ENCODE data around the gene PHACTR3.

PHACTR3 gene

GRCh38 chr20:59622496-59622895 is 18.2 kb downstream of the PHACTR3 start:
- no peak for DNase-seq (ENCODE audit: low read depth in 2 of 2)

DNA sequence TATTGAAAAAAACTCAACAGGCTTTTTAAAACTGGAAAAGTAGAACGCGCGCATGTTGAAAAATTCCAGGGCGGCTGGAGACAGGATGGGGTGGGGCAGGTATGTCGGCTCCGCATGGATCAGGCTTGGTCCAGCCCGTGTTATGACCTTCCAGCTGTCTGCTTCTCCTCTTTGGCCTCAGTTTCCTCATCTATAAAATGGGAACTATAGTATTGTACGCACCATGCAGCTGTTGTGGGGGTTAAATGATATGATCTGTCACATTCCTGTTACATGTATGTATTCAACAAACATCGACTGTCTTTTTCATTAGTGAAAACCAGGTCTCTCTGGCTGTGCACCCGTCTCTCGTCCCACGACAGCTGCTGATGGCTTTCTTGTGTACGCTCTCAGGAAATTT is 18.8 kb downstream of the PHACTR3 start:
- DNase-seq (ENCODE audit: low read depth in 2 of 2) = no peak

- no peak for DNase-seq (ENCODE audit: low read depth in 2 of 2)
Observed at GRCh38 chr20:59623583-59623982, 19.2 kb downstream of the PHACTR3 start.

- DNase-seq (ENCODE audit: low read depth in 2 of 2) = no peak
Observed at GRCh38 chr20:59624401-59624800, 20.1 kb downstream of the PHACTR3 start.

DNA sequence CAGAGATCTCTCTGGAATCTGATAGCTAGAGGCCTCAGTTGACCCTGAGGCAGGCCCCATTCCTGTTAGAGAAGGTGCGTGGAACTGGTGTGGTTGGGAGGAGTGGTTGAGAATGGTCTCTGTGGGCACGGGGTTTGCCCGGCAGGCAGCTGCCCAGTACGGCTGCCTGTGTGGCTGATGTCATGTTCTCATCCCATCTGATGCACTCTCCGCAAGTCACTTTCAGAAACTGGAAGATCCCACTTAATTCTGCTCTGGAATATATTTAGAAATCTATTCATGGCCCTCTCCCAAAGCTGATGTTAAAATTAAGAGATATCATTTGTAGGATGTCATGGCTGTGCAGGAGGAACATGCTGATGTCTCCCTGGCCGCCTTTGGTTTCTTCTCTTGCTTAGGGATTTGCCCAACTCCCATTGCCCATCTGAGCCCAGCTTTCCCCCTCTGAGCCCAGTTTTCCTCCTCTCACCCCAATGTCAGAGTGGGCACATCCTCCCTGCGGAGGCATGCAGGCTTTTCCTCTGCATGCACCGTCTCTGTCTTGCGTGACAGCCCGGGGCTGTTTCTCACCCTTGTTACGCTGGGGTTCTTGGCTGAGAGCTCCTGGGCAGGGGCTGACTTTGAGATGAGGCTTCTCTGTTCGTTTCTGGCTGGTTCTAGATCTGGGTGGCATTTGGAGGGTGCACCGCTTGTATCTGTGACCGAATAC is 21.0 kb downstream of the PHACTR3 start:
- no peak for DNase-seq (ENCODE audit: low read depth in 2 of 2)

- no peak for DNase-seq (ENCODE audit: low read depth in 2 of 2)
Observed at GRCh38 chr20:59627298-59627697, 23.0 kb downstream of the PHACTR3 start.

- no peak for DNase-seq (ENCODE audit: low read depth in 2 of 2)
Observed at GRCh38 chr20:59628171-59628570, 23.8 kb downstream of the PHACTR3 start.

DNA sequence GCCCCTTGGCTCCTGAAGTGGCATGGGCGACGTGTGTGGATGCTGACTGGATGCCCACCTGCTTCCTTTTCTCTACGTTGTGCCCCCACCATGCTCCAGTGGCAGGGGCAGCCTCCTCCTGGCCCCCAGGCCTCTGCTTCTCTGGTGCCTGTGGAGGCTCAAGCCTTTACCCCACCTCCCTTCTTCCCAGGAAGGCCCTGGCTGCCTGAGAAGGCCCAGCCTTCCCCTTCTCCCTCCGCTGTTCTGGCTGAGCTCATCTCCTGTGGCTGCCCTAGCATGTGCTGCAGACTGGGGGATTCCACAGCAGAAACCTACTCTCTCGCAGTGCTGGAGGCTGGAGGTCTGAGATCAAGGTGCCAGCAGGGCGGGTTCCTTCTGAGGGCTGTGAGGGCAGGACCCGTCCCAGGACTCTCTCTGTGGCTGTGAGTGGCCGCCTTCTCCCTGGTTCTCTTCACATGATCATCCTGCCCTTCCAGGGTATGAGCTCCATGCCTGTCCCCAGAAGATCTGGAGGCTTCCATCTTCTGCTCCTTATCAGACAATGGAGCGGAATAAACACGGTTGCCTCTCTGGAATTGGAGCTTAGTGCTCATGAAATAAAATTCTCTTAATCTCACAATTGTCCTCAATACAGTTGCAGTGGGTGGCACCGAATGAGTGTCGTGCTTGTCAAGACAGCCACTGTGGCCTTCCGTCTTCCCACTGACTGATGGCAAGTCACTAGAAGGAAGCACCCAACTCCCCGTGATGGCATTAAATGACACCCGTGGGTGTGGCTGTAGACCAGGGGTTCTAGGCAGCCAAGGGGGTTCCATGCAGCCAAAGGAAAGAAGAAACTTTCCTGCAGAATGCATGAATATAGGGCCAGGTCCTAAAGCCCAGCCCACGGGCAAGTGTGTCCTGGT is 25.1 kb downstream of the PHACTR3 start:
- no peak for DNase-seq (ENCODE audit: low read depth in 2 of 2)

GRCh38 chr20:59630526-59630925 is 26.2 kb downstream of the PHACTR3 start:
- DNase-seq (ENCODE audit: low read depth in 2 of 2) = no peak

GRCh38 chr20:59631751-59632540 is 27.6 kb downstream of the PHACTR3 start:
- no peak for DNase-seq (ENCODE audit: low read depth in 2 of 2)

GRCh38 chr20:59632541-59633113 is 28.3 kb downstream of the PHACTR3 start:
- DNase-seq (ENCODE audit: low read depth in 2 of 2) = no peak

- no peak for DNase-seq (ENCODE audit: low read depth in 2 of 2)
Observed at GRCh38 chr20:59633656-59634251, 29.4 kb downstream of the PHACTR3 start.

DNA sequence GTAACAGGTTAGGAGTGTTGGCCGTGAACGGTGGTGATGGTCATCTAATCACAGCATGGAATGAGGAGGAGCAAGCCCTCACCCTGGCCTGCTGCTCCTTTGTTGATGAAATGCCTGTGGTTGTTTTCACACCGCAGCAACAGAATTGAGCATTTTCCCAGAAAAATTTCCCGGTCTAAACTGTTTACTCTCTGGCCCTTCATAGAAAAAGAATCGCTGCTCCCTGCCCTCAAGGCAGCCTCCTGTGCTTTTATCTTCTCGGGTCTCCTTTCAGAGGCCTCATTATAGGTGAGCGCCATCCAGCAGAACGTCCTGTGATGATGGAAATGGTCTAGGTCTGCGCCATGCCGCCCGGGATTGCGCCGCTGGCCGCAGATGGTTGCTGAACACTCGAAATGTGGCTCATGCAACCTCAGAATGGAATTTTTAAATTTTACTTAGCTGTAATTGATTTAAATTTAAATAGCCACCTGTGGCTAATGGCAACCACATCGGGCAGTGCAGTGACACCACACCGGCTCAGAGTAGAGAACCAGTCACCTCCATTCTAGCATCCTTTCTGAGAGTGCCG is 30.2 kb downstream of the PHACTR3 start:
- DNase-seq (ENCODE audit: low read depth in 2 of 2) = no peak

DNA sequence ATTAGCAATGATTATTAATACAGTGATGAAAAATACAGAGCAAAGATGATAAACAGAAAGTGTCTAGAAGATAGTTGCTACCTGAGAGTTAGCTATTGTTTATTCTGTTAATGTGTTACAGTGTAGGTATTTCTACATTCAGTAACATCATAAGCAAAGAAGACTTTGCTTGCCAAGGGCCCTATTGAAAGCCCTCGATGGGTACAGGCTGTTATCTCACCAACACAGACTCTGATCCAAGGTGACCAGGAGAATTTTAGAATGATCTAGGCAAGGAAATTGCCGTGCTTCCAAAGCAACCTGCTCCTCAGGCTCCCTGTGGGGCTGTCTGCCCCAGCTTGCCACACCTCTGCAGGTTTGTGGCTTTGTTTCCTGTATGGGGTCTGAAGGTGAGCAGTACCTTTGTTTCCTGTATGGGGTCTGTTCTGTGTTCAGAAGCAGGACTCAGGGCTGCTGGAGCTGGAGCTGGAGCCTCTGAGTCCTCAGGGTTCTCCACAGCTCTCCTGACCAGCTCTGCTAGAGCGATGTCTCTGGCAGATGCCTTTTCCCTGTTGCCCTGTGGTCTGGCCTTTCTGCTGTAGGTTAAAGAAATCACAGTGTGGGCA is 32.5 kb downstream of the PHACTR3 start:
- no peak for DNase-seq (ENCODE audit: low read depth in 2 of 2)

DNA sequence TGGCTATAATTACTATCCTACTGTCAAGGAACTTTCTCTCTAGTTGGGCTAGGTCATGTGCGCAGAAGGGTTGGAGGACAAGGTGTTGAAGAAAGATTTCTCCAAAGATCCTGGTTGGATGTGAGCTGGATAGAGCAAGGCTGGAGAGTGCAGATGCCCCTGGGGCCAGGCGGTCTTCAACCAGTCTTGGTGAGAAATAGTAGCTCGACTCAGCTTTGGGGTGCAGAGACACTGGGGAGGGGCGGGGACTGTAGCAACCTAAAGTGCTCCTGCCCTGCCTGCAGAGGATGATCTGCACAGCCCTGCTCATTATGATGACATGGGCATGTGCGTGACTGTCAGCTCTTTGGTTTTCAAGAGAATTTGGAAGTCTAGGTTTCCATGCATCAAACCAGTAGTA is 35.9 kb downstream of the PHACTR3 start:
- DNase-seq (ENCODE audit: low read depth in 2 of 2) = no peak

DNA sequence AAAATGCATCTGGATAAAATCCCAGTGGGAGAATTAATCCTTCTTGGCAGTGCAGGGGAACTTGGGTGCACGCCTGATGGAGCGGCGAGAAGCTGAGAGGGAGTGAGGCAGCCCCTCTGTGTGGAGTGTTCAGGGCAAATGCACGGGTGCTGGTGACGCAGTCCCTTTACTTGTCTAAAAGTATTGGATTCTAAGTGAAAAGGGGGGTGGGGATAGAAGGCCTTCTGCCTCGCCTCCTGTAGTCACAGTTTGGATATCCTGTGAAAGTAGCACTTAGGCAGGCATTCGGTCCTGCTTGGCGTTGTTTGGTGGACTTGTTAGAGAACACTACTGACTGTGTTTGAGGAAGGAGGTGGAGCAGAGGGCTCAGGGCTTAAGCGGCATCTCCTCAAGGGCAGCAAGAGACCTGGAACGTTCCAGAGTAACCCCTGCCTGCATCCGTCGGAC is 39.3 kb downstream of the PHACTR3 start:
- no peak for DNase-seq (ENCODE audit: low read depth in 2 of 2)

DNA sequence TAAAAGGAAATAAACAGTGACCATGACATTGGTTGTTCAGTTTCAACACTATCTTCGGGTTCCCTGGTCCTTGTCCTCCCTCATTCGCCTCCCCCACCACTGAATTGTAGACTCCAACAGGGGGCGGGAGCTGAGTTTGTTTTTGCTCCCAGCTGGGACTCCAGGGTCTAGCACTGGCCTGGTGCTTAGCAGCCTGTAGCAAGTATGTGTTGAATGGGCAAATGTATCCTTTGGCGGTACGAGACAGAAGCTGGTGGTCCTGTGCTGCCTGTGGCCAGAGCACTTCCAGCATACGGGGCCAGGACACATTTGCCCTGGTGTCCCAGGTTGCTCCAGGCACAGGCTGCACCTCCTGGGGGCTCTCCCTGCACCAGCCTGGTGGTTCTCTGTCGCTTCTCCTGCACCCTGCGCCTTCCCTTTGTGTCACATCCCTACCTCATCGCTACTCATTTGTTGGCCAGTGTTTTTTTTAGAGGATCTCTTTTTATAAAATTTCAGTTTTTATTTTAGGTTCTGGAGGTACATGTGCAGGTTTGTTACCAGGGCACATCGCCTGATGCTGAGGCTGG is 40.1 kb downstream of the PHACTR3 start:
- no peak for DNase-seq (ENCODE audit: low read depth in 2 of 2)

- DNase-seq (ENCODE audit: low read depth in 2 of 2) = no peak
Observed at GRCh38 chr20:59645271-59645670, 40.9 kb downstream of the PHACTR3 start.

DNA sequence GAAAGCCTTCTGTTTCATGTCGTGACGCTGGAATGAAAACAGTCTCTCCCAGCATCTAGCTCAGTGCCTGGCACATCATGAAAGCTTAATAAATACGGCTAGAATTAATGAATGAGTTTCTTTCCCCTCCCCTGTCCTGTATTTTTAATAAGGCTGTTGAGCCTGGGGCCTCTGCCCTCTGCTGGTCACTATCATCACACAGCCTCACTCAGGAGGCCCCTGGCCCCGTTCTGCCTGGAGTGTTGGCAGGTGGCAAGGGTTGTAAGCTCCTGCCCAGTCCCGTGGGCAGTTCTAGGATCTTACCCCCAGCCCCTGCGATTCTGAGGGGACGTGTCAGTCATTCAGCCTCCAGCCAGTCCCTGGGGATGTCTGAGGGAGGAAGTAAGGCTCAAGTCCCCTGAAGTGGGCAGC is 41.4 kb downstream of the PHACTR3 start:
- DNase-seq (ENCODE audit: low read depth in 2 of 2) = no peak

GRCh38 chr20:59646487-59646886 is 42.1 kb downstream of the PHACTR3 start:
- DNase-seq (ENCODE audit: low read depth in 2 of 2) = no peak
